Left forelimb (tissue), 1 donor: ENCODE measurements around the gene ARHGAP26.

Source experiments
- DNase-seq: peaks from one replicate; pipeline ENCODE4 v3.0.0-alpha.2; 2018; ENCODE audit warnings: low spot score

ARHGAP26 gene

DNA sequence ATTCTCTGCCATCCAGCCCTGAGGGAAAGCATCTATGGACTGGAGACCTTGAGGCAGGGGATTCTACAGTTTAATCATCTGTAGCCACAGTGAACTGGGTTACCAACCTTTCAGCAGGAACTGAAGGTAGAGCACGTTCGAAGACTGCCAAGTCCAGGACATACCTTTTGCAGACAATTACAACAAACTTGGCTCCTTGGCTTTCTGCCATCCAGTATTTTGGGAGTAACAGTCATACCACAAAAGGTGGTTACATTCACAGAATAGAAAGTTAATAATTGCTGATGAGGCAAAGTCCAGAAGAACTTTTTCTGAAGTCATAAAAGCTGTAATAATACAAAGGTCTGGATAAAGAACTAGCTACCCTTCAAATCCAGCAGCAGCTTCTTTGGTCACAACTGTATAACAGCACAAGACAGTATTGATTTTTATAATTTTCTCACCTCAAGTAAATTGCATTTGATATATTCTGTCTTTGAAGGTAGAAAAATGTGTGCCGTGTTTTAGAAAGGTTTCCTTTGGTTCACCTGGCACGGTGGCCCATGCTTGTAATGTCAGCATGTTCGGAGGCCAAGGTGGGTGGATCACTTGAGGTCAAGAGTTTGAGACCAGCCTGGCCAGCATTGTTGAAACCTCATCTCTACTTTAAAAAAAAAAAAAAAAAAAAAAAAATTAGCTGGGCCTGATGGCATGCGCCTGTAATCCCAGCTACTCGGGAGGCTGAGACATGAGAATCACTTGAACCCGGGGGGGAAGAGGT lies 396.7 kb downstream of the ARHGAP26 start:
- no peak for DNase-seq

DNA sequence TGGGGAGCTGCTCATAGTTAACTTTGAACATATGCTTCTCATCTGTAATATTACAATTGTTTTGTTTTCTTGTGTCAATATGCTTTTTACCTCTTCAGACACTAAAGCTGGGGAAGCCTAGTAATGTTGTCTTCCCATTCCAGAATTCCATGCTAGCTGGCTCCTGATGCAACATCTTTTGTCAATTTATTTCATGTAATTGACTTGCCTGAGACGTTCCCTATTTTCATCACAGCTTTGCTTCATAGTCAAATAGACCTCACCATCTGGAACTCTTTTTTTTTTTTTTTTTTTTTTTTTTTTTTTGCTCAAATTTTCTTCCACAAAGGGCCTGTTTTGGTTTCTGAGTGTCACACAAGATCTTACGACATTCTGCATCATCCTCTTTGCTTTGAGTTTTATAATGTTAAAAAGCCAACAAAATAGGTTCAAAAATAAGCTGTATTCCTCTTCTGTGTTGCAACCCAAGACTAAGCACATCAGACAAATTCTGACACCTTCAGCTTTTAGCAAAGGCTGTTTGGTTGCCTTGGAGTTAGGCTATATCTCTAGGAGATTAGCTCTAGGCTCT lies 398.1 kb downstream of the ARHGAP26 start:
- no peak for DNase-seq

DNA sequence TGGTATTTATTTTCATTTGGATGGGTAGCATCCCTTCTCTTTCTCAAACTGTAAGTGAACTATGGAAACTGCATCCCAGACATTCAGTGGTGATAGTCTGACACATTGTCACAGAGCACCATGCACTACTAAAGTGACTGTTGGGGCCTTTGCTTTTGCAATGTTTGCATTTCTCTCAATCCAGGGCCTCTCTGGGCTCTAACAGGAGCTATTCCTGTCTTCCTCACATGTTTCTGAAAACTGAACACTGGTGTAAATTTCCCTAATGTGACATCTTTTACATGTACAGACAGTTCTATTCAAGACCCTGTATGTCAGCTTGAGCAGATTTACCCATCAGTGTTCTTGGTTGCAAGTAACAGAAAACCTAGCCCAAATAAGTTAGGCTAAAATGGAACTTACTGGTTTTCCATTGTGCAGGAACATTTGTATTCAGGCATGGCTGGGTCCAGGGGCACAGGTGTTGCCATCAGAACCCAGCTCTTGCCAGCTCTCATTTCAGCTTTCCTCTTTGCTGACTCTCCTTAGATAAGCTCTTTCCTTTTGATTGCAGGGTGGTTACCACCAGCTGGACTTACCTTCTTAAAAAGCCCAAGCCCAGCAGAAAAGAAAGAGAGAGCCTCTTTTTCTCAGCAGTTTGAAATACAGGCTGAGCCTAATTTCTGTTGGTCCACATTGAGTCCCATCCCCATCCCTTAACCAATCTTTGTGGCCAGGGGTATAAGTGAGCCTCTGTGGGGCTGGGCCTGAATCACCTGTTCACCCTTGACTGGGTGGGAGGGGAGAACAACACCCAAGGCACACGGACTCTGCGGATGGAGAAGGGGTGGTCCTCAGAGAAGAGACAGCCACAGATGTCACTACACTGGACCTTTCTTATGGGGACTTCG lies 399.0 kb downstream of the ARHGAP26 start:
- DNase-seq: no peak

DNA sequence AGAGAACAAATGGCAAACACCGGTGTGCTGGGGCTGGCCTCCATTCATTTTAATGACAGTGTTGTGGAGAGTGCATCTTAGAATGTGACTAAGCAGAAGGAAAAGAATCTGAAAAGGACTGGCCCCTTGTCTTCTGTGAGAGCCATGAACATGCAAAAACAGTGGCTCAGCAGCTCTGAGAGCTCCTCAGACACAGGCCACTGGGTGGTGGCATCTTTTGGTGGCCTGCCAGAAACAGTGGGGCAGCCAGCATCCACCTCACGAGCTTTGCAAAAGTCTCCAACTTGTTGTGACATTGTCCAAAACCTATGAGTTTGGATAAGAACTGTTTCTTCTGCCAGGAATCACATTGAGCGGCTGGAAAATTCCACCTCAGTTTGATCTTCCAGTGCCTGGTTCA lies 399.9 kb downstream of the ARHGAP26 start:
- no peak for DNase-seq

DNA sequence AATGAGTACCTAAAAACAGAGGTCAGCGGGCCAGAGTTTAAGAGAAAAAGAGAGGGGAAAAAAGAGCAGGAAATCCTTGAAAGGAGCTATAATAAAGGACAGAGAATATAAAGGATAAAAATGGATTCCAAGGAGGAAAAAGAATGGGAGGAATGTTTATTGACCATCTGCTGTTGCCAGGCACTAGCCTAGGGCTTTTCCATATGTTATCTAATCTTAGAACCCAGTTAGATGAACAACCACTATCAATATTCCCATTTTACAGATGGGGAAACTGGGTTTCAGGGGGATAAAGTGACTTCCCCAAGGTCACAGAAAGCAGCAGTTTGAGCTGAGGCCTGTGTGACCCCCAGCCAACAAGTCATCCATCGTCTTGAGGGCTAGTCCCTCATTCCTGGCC lies 400.8 kb downstream of the ARHGAP26 start:
- no peak for DNase-seq

DNA sequence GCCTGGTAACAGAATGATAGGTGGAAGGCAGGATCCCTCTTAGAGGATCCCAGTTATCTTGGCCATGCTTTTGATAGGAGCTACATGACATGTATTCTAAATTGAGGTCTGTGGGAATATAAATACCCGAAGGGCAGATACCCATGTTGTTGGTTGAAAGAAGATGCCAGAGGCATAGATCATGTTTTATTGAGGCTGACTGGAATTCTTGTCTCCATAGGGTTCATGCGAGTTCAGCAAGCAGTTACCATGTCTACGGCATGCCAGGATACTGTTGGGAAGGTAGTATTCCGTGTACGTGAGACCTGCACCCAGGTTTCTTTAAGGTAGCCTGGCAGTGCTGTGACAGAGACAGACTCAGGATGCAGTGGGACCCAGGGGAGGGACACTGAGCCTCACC lies 402.6 kb downstream of the ARHGAP26 start:
- DNase-seq: no peak

DNA sequence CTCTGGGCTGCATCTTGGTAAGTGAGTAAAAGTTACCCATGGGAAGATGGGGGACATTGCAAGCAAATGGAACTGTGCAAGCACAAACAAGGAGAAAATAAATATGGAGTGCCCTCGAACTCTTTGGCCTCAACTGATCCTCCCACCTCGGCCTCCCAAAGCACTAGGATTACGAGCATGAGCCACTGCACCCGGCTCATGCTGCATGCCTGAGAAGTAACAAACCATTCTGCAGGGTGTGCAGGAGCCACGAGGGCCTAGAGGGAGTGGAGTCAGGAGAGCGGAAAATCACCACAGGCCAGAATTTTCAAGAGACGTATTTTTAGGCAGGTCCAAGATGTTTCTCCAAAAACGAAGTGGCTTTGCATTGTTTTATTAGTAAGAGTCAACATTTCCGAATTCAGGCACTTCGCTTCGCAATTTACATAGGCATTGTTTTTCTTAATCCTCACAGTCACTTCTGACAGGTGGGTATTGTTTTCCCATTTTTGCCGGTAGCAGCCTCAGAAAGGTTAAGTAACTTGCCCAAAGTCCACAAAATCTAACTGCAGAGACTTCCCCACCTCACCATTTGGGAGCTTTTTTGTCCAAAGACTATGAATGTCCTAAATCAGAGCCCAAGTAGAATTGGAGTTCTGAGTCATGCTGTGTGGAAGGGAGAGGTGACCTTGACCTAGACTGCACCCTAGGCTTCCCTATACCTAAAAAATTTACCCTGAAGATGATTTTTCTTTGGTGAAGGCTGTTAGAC lies 403.1 kb downstream of the ARHGAP26 start:
- DNase-seq: no peak

DNA sequence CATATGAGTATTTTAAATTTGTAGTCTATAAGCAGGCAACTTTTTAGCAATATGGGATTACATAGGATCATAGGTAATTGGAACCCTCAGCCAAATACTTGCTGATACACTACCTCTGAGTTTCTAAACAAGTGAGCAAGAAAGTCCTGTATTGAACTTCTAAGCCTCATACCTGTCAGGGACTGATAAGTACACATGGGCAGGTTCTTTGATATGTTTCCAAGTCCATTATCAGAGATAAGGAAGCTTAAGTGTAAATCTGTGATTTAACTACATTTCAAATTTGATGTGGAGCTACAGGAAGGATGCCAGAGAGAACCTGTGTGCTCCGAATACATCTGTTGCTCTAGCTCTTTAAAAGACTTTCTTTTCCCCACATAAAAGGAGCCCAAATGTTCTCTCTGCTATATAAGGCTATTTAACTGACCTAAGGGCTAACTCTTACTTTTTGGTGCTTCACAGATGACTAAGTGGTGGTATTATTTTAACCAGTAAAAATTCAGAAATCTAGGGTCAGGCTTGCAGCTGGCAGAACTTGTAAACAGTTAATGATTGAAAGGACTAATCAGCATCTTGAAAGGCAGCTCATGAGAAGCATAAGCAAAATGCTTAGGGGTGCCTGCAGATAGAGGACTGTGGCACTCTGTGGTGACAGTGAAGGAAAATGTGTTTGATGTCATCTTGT lies 404.7 kb downstream of the ARHGAP26 start:
- DNase-seq: no peak

DNA sequence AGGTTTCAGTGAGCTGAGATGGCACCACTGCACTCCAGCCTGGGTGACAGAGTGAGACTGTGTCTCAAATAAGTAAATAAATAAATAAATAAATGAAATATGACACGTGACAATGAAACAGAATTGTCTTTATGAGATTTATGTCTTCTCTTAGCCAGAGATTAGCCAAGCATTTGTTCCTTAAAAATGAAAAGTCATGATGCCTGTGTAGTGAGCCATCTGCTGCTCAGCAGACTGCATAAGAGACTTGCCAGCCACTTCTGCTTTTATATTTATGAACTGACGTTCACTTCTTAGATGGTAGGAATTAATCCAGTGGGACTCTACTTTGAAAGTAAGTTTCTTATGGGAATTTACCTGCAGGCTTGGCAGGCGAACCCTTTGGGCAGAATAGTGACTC lies 405.9 kb downstream of the ARHGAP26 start:
- no peak for DNase-seq

DNA sequence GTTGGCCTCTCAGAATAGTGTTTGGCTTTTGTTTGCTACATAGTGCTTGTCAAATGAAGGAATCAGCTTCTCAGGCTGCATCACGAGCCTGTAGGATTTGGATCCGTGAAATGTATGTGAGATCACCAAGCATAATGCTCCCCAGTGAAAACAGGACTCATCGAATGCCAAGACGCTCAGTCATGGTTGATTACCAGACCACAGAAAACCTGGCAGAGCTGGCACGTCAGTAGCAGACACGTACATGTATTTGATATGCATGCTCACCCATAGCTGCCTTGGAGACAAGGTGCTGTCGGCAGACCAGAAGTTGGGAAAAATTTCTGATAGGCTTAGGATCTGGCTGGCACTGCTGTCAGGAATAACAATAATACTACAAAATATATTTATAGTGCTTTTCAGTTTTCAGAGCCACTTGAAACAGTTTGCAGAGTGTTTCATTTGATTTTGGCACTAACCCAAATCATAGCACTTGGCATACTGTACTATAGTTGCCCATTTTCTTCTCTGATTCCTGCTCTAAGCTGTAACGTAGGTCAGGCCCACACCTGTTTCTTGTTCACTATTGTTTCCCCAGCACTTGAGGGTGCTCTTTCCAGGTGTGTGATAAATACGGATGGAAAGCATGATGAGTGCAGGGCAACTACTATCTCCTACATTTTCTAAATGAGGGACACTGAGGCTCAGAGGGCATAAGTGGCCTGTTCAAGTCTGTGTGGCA lies 407.2 kb downstream of the ARHGAP26 start:
- DNase-seq: no peak

DNA sequence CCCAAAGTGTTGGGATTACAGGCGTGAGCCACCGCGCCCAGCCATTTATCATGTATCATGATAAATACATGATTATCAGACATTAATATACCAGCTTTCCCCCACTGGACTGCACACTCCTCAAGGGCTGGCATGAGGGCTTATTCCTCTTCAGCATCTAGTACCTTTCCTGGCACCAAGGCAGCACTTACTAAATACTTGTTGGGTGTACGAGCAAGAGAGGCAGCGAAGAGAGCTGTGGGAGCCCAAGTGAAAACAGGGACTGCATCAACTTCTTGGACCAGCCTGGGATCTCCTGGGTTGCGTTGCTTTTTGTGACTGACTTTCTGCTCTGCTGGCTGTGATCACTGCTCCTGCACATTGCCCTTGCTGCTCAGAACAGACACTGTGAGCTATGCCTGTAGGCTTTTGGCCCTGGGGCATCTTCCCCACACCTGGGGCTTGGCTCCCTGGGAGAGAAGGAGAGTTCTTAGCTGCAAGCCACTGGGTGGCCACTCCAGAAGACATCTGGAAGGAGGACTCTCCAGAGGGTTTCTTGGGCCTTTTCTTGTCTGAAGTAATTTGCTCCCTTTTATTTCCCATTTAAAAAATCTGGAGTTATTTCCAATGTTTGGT lies 409.1 kb downstream of the ARHGAP26 start:
- no peak for DNase-seq

DNA sequence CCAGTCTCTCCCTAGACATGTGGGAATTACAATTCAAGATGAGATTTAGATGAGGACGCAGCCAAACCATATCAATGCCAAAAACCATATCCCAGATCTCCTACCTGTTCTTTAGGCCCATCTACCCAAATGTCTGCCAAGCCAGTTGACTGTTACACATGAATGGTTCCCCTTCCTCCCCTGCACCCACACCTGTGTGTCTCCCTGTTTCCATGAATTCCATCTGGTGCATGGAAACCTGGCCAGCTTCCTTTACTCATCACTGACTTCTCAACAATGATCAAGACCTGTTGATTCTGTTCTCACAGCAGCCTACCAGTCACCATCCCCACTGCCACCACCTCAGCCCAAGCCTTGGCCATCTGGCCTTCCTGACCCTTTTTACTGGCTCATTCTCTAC lies 410.6 kb downstream of the ARHGAP26 start:
- DNase-seq: no peak

DNA sequence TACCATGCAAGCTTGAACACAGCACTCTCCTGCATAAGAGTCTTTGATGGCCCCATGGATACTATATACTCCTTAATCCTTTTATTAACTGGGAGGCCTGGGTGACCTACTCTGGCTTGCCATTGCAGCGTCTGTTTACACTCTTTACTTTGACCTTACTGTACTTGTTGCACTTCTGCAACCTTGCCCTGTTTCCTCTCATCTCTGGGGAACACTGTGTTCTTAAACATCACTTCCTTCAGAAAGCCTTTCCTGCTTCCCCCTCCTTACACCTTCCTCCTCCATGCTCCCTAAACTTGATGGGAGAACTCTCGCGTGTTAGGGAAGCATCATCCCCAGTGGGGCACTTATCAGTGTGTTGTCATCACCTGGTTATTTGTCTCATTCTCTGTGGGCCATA lies 411.0 kb downstream of the ARHGAP26 start:
- DNase-seq: no peak

DNA sequence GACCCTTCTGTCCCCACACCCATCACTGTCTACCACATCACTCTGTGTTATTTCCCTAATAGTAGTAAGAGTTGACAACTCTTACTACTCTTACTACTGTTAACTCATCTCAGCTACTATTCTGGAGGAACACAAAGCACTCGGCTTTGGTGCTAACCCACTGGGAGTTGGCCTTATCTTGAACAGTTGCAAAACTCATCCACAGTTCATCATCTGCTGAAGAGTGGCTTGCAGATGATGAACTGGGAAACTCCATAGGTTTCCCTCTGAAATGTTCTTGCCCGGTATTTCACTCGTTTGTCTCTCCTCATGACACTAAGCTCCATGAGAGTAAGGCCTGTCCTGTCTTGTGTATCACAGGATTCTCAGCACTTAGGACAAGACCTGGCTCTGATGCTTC lies 411.9 kb downstream of the ARHGAP26 start:
- DNase-seq: no peak

DNA sequence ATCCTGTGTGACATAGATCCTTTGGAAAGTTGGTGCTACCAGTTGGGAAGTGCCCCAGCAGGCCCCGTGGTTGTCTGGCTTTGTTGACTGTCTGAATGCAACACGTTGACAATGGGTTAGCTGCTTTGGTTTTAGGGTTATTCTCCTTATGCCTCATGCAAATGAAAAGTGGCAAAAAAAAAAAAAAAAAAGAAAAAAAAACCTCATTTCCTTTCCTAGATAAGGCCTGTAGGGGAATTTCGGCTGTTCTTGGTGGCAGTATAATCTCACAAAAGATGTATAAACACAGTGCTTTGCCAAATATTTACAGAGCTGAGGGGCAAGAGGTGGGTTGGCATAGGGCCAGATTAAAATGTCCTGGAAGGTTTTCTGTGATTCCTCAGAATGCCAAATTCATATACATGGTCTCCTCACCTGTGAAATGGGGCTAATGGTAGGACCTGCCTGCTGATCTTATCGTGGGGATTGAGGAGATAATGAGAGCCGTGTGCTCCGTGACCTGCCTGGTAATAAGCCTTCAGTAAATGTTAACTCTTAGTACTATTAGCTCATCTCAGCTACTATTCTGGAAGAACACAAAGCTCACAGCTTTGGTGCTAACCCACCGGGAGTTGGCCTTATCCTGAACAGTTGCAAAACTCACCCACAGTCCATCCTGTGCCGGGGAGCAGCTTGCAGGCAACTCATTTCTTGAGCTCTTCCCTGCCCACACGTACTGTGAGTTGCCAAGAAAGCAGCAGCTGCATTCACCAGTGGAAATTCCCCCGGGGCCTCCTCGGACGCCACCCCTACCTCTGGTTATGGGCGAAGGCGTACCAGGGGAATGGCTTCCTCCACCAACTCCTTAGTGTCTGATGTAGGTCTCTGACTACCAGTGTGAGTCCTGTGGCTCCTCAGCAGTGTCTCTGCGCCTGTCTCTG lies 413.0 kb downstream of the ARHGAP26 start:
- no peak for DNase-seq

DNA sequence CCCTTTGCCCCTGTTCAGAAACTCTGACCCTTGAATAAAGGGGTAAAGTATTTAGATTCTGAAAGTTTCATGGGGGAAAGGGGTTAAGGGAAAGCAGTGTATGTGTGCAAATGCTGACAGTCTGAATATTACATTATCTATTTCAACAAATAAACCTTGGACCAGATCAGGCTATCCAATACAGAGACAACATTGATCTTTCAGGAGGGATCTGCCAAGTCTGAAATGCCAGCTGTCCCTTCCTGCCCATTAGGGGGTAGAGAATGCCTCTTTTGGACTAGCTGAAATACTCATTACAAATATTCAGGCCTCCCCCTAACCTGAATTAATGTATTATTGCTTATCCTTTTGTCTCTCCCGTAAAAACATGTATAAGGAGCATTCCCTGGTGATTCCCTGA lies 413.8 kb downstream of the ARHGAP26 start:
- no peak for DNase-seq

DNA sequence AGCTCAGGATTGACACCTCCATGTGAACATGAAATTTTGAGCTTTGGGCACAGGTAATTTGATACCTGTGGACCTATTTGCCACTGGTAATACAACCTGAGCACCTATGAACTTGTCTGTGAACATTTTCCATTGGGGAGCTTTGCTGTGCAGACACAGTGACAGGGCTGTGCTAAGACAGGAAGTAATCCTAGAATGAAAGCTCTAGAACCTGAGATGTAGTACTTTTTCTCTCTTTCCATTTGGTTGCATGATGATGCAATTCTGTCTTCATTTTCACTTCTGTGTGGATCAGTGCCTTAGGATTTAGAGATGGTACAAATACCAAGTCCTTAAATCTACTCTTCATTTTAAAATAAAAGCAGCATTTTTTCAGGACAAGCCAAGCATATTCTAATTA lies 416.4 kb downstream of the ARHGAP26 start:
- no peak for DNase-seq

DNA sequence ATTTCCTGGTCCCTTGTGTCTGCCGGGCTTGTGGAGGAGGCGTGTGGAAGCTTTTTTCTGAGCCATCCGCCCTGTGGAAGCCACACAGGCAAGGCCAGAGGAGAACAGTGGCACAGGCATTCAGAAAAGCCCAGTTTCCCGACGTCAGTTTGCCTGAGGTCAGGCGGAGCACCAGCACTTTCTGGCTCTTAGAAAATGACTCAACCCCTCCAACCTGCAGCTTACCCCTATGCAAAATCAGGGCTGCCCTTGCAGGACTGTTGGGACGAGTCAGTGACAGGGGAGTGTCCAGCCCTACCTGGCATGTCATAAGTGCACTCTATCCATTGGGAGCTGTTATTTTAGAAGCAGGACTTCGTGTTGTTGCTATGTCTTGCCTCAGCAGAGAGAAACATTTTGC lies 417.3 kb downstream of the ARHGAP26 start:
- DNase-seq: no peak

DNA sequence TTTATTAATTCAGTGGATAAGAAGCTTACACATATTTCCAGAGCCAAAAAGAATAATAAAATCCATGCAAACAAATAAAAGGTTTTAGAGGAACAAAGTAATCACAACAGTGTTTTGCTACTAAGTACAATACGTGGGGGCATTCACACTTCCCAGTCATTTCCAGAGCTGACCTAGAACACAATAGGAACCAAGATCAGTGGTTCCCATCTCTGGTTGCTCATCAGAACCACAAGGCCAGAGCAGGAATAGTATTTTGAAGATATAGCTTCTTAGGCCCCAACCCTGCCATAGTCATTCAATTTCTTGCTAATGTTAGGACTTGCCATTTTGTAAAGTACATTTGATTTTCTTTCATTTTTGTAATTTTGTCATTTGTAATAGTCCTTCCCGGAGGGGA lies 417.9 kb downstream of the ARHGAP26 start:
- no peak for DNase-seq

DNA sequence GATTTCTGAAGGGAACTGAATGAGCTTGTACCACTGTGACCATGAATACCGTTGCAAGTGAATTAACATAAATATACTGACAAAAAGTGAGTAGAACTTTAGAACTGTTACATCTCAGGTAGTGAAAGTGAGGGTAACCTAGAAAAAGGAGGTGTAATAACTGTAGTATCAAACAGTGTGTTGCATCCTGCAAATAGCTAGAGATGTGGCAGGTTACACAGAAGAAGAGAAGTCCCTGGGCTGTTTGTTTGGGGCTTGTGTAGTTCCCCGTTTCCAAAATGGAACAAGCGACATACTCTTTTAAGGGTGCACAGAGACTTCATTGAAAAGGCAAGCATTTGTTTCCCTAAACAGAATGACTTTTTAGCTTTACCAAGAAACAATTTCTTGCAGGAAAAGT lies 418.5 kb downstream of the ARHGAP26 start:
- DNase-seq: no peak
